Parathyroid adenoma (tissue), 2 donors: ENCODE data around the gene SOX11.

Source experiments
- H2AFZ ChIP-seq: fragments of 300-600 bp; sonication (generic); one replicate; pipeline ENCODE4 v1.7.0; 2017; ENCODE audit warnings: antibody characterized with exemption, mild to moderate bottlenecking
- H3K27ac ChIP-seq: fragments of 300-600 bp; sonication (generic); one replicate; pipeline ENCODE4 v1.7.0; 2017
- H3K27me3 ChIP-seq: fragments of 300-600 bp; sonication (generic); one replicate; pipeline ENCODE4 v1.7.0; 2017; ENCODE audit warnings: low read length; ENCODE audit not compliant: control insufficient read depth, insufficient read depth
- H3K36me3 ChIP-seq: fragments of 300-600 bp; sonication (generic); one replicate; pipeline ENCODE4 v1.7.0; 2017; ENCODE audit warnings: low read length; ENCODE audit not compliant: control insufficient read depth, insufficient read depth
- H3K4me1 ChIP-seq: fragments of 300-600 bp; sonication (generic); one replicate; pipeline ENCODE4 v1.7.0; 2017; ENCODE audit warnings: control low read depth
- H3K4me2 ChIP-seq: fragments of 300-600 bp; sonication (generic); one replicate; pipeline ENCODE4 v1.7.0; 2017; ENCODE audit warnings: low read length
- H3K4me3 ChIP-seq: fragments of 300-600 bp; sonication (generic); one replicate; pipeline ENCODE4 v1.7.0; 2017; ENCODE audit warnings: low read depth, low read length
- H3K79me2 ChIP-seq: fragments of 300-600 bp; sonication (generic); one replicate; pipeline ENCODE4 v1.7.0; 2017; ENCODE audit warnings: control low read depth
- H3K9ac ChIP-seq: fragments of 300-600 bp; sonication (generic); one replicate; pipeline ENCODE4 v1.7.0; 2017; ENCODE audit warnings: mild to moderate bottlenecking
- H3K9me3 ChIP-seq: fragments of 300-600 bp; sonication (generic); one replicate; pipeline ENCODE4 v1.7.0; 2017; ENCODE audit warnings: low read length; ENCODE audit not compliant: control insufficient read depth
- TF ChIP-seq, protein P1 (sequence below): fragments of 300-600 bp; sonication (generic); IDR thresholded peaks from one replicate; pipeline ENCODE4 v1.7.0; 2017; ENCODE audit warnings: antibody characterized with exemption, mild to moderate bottlenecking
- donor health status: primary hyperparathyroidism.

Gene SOX11

DNA sequence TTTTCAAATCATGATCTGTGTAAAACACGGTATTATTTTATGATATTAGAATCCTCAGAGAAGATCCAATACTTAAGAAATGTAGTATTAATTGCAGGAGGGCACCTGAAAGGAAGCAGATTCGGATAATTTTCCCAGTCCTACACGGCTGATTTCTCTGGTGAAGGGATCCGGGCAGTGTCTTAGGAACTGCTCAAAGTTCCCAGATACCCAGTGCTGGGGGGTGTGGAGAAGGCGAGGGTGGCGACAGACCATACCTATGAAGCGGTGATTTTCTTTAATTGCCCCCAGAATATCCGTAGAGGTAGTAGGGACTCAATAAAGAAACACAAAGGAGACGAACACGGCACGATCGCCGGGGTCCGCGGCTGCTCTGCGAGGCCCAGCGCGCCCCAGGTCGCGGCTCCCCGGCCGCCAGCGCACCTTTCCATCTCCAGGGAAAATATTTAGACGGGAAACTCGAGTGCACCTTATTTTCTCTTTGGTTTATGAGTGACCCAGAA, 1.4 kb upstream of the SOX11 start:
- Histone ChIP-seq H3K9ac (no peak overlapping the region), H3K4me1 (no peaks in the 10 kb centered on the region), H3K79me2 (no peaks in the 10 kb centered on the region), H2AFZ (no peak overlapping the region), H3K27ac (no peak overlapping the region), H3K27me3 (peaks cover 14% of the 10 kb centered on the region), H3K4me3 (no peak overlapping the region), H3K36me3 (no peaks in the 10 kb centered on the region), H3K9me3 (no peaks in the 10 kb centered on the region), H3K4me2 (no peak overlapping the region)
- TF ChIP-seq, protein P1, sequence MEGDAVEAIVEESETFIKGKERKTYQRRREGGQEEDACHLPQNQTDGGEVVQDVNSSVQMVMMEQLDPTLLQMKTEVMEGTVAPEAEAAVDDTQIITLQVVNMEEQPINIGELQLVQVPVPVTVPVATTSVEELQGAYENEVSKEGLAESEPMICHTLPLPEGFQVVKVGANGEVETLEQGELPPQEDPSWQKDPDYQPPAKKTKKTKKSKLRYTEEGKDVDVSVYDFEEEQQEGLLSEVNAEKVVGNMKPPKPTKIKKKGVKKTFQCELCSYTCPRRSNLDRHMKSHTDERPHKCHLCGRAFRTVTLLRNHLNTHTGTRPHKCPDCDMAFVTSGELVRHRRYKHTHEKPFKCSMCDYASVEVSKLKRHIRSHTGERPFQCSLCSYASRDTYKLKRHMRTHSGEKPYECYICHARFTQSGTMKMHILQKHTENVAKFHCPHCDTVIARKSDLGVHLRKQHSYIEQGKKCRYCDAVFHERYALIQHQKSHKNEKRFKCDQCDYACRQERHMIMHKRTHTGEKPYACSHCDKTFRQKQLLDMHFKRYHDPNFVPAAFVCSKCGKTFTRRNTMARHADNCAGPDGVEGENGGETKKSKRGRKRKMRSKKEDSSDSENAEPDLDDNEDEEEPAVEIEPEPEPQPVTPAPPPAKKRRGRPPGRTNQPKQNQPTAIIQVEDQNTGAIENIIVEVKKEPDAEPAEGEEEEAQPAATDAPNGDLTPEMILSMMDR = no peak

- TF ChIP-seq, protein P1 = no peak
- Histone ChIP-seq H3K27me3 (peaks cover 18% of the 10 kb centered on the region), H2AFZ (no peak overlapping the region), H3K4me2 (no peak overlapping the region), H3K36me3 (no peaks in the 10 kb centered on the region), H3K79me2 (no peaks in the 10 kb centered on the region), H3K4me3 (no peak overlapping the region), H3K4me1 (no peaks in the 10 kb centered on the region), H3K9me3 (no peaks in the 10 kb centered on the region), H3K9ac (no peak overlapping the region), H3K27ac (no peak overlapping the region)
These were observed 781 bp upstream of the SOX11 start for GRCh38 chr2:5691221-5691984.

DNA sequence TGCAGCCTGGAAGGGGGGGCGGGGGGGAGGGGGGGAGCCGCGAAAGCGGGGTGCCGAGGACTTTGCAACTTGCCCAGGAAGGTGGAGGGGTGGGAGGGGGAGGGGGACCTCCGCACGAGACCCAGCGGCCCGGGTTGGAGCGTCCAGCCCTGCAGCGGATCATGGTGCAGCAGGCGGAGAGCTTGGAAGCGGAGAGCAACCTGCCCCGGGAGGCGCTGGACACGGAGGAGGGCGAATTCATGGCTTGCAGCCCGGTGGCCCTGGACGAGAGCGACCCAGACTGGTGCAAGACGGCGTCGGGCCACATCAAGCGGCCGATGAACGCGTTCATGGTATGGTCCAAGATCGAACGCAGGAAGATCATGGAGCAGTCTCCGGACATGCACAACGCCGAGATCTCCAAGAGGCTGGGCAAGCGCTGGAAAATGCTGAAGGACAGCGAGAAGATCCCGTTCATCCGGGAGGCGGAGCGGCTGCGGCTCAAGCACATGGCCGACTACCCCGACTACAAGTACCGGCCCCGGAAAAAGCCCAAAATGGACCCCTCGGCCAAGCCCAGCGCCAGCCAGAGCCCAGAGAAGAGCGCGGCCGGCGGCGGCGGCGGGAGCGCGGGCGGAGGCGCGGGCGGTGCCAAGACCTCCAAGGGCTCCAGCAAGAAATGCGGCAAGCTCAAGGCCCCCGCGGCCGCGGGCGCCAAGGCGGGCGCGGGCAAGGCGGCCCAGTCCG, 540 bp downstream of the SOX11 start:
- H3K4me3 ChIP-seq = no peak overlapping the region
- peaks cover 18% of the 10 kb centered on the region for H3K27me3 ChIP-seq
- H2AFZ ChIP-seq = no peak overlapping the region
- no peaks in the 10 kb centered on the region for H3K36me3 ChIP-seq
- H3K9me3 ChIP-seq = no peaks in the 10 kb centered on the region
- TF ChIP-seq, protein P1 = no peak
- peak overlapping the region; percentile 38 for H3K4me2 ChIP-seq
- no peak overlapping the region for H3K27ac ChIP-seq
- H3K9ac ChIP-seq = no peak overlapping the region
- H3K4me1 ChIP-seq = no peaks in the 10 kb centered on the region
- no peaks in the 10 kb centered on the region for H3K79me2 ChIP-seq

GRCh38 chr2:5693287-5694201, 1.4 kb downstream of the SOX11 start:
- Histone ChIP-seq H2AFZ (no peak overlapping the region), H3K9ac (no peak overlapping the region), H3K4me3 (no peak overlapping the region), H3K36me3 (no peaks in the 10 kb centered on the region), H3K27ac (no peak overlapping the region), H3K4me2 (peak overlapping the region; percentile 6), H3K79me2 (no peaks in the 10 kb centered on the region), H3K9me3 (no peaks in the 10 kb centered on the region), H3K4me1 (no peaks in the 10 kb centered on the region), H3K27me3 (peaks cover 18% of the 10 kb centered on the region)
- TF ChIP-seq, protein P1 = no peak
